HEK293T (cell line): ENCODE measurements around the gene PREX1.

Experiments
- CTCF ChIA-PET: fragments of 350-600 bp; formaldehyde crosslinking; extraction: SDS; loops from one replicate; lab custom pipeline; 2021; ENCODE audit warnings: antibody characterized with exemption, inconsistent platforms; lab: Yijun Ruan, JAX
- POLR2A ChIA-PET: fragments of 350-600 bp; formaldehyde crosslinking; extraction: SDS; loops from one replicate; lab custom pipeline; 2020; ENCODE audit warnings: antibody characterized with exemption, inconsistent platforms; lab: Yijun Ruan, JAX
- DNase-seq: peaks from one replicate; pipeline ENCODE4 v3.0.0; 2012; ENCODE audit warnings: mixed read lengths; ENCODE audit errors: extremely low spot score
- ARNT ChIP-seq: fragments of 450-650 bp; IDR thresholded peaks from 2 replicates; pipeline ENCODE4 v1.6.1; 2017; ENCODE audit warnings: mild to moderate bottlenecking
- BHLHE40 ChIP-seq: fragments of 450-650 bp; IDR thresholded peaks from 2 replicates; pipeline ENCODE4 v1.6.1; 2016; ENCODE audit warnings: mild to moderate bottlenecking, moderate library complexity, borderline replicate concordance
- CTBP1 ChIP-seq: fragments of 450-650 bp; IDR thresholded peaks from 2 replicates; pipeline ENCODE4 v1.6.1; 2016; ENCODE audit warnings: borderline replicate concordance
- ELF4 ChIP-seq: fragments of 450-650 bp; IDR thresholded peaks from 2 replicates; pipeline ENCODE4 v1.6.1; 2017; ENCODE audit warnings: antibody characterized with exemption
- FOXA1 ChIP-seq: fragments of 450-650 bp; IDR thresholded peaks from 2 replicates; pipeline ENCODE4 v1.6.1; 2016; ENCODE audit warnings: mild to moderate bottlenecking
- FOXK2 ChIP-seq: fragments of 450-650 bp; IDR thresholded peaks from 2 replicates; pipeline ENCODE4 v1.6.1; 2016; ENCODE audit warnings: mild to moderate bottlenecking
- FOXM1 ChIP-seq: fragments of 450-650 bp; IDR thresholded peaks from 2 replicates; pipeline ENCODE4 v1.6.1; 2017; ENCODE audit warnings: mild to moderate bottlenecking, borderline replicate concordance
- HDGF ChIP-seq: fragments of 450-650 bp; IDR thresholded peaks from 2 replicates; pipeline ENCODE4 v1.6.1; 2017; ENCODE audit warnings: antibody characterized with exemption, borderline replicate concordance
- L3MBTL2 ChIP-seq: fragments of 450-650 bp; conservative IDR thresholded peaks from 2 replicates; pipeline ENCODE4 v1.6.1; 2016; ENCODE audit warnings: mild to moderate bottlenecking
- LEF1 ChIP-seq: fragments of 450-650 bp; IDR thresholded peaks from 2 replicates; pipeline ENCODE4 v1.6.1; 2017; ENCODE audit warnings: mild to moderate bottlenecking, borderline replicate concordance
- NFRKB ChIP-seq: fragments of 450-650 bp; IDR thresholded peaks from 2 replicates; pipeline ENCODE4 v1.6.1; 2016; ENCODE audit warnings: mild to moderate bottlenecking, moderate library complexity
- PKNOX1 ChIP-seq: fragments of 450-650 bp; IDR thresholded peaks from 2 replicates; pipeline ENCODE4 v1.6.1; 2016
- SP1 ChIP-seq: fragments of 450-650 bp; IDR thresholded peaks from 2 replicates; pipeline ENCODE4 v1.6.1; 2017
- SUZ12 ChIP-seq: fragments of 450-650 bp; IDR thresholded peaks from 2 replicates; pipeline ENCODE4 v1.6.1; 2016; ENCODE audit warnings: mild to moderate bottlenecking
- TARDBP ChIP-seq: fragments of 450-650 bp; IDR thresholded peaks from 2 replicates; pipeline ENCODE4 v1.6.1; 2016
- ZNF384 ChIP-seq: fragments of 450-650 bp; IDR thresholded peaks from 2 replicates; pipeline ENCODE4 v1.6.1; 2016

Gene PREX1

GRCh38 chr20:48687117-48687800, 140.5 kb downstream of the PREX1 start:
- ChIA-PET CTCF (interaction anchor here (0.6 kb wide), 1 partner anchor 212 kb away, joined by 3 read pairs; no protein-coding TSS in a partner anchor), POLR2A (no interaction called here)
- no peak for DNase-seq
- no peak for TF ChIP-seq NFRKB
- no peak for TF ChIP-seq TARDBP
- no peak for TF ChIP-seq FOXM1
- TF ChIP-seq HDGF, result no peak
- no peak for TF ChIP-seq PKNOX1
- TF ChIP-seq SUZ12, result no peak
- no peak for TF ChIP-seq LEF1
- TF ChIP-seq SP1, result no peak
- TF ChIP-seq ARNT, result no peak
- TF ChIP-seq L3MBTL2, result no peak
- no peak for TF ChIP-seq CTBP1
- no peak for TF ChIP-seq FOXA1
- TF ChIP-seq BHLHE40, result no peak
- no peak for TF ChIP-seq ZNF384
- no peak for TF ChIP-seq FOXK2
- TF ChIP-seq ELF4, result no peak

- TF ChIP-seq ARNT, result no peak
- TF ChIP-seq PKNOX1, result no peak
- TF ChIP-seq LEF1, result no peak
- TF ChIP-seq ELF4, result no peak
- no peak for TF ChIP-seq ZNF384
- no peak for TF ChIP-seq NFRKB
- no peak for TF ChIP-seq TARDBP
- TF ChIP-seq L3MBTL2, result no peak
- TF ChIP-seq FOXA1, result no peak
- no peak for TF ChIP-seq CTBP1
- TF ChIP-seq FOXK2, result no peak
- TF ChIP-seq BHLHE40, result no peak
- TF ChIP-seq SP1, result no peak
- no peak for TF ChIP-seq SUZ12
- no peak for TF ChIP-seq FOXM1
- no peak for TF ChIP-seq HDGF
- no peak for DNase-seq
- ChIA-PET POLR2A (no interaction called here), CTCF (interaction anchor here (0.6 kb wide), 1 partner anchor 213 kb away, joined by 3 read pairs; no protein-coding TSS in a partner anchor)
Observed at GRCh38 chr20:48686238-48687116, 141.3 kb downstream of the PREX1 start.

GRCh38 chr20:48685300-48685699, 142.5 kb downstream of the PREX1 start:
- TF ChIP-seq BHLHE40 (no peak), L3MBTL2 (no peak), SP1 (no peak), LEF1 (no peak), HDGF (no peak), FOXA1 (no peak), PKNOX1 (no peak), FOXK2 (no peak), ELF4 (no peak), ZNF384 (no peak)
- DNase-seq, result no peak
- POLR2A ChIA-PET, result no interaction called here
- CTCF ChIA-PET, result no interaction called here

GRCh38 chr20:48684501-48685041, 143.2 kb downstream of the PREX1 start:
- no peak for TF ChIP-seq CTBP1
- TF ChIP-seq FOXK2, result no peak
- no peak for TF ChIP-seq ZNF384
- TF ChIP-seq LEF1, result no peak
- TF ChIP-seq HDGF, result no peak
- TF ChIP-seq FOXM1, result no peak
- TF ChIP-seq NFRKB, result no peak
- TF ChIP-seq FOXA1, result no peak
- no peak for TF ChIP-seq ELF4
- no peak for TF ChIP-seq SP1
- no peak for DNase-seq
- CTCF ChIA-PET, result interaction anchor here (0.6 to 1.0 kb wide), 2 partner anchors 27 to 178 kb away, joined by 3 read pairs; no protein-coding TSS in a partner anchor
- POLR2A ChIA-PET, result no interaction called here

GRCh38 chr20:48683467-48684175, 144.2 kb downstream of the PREX1 start:
- no peak for DNase-seq
- TF ChIP-seq FOXA1, result no peak
- no peak for TF ChIP-seq ELF4
- no peak for TF ChIP-seq ZNF384
- TF ChIP-seq FOXM1, result no peak
- no peak for TF ChIP-seq CTBP1
- no peak for TF ChIP-seq PKNOX1
- TF ChIP-seq TARDBP, result no peak
- no peak for TF ChIP-seq LEF1
- no peak for TF ChIP-seq ARNT
- no peak for TF ChIP-seq SP1
- TF ChIP-seq BHLHE40, result no peak
- TF ChIP-seq NFRKB, result no peak
- TF ChIP-seq SUZ12, result no peak
- no peak for TF ChIP-seq L3MBTL2
- no peak for TF ChIP-seq HDGF
- no peak for TF ChIP-seq FOXK2
- CTCF ChIA-PET, result interaction anchor here (0.6 to 1.0 kb wide), 2 partner anchors 26 to 496 kb away, joined by 3 read pairs; no protein-coding TSS in a partner anchor
- POLR2A ChIA-PET, result no interaction called here
